T-helper 1 cell treated with Interleukin-12 subunit alpha and Interleukin-12 subunit beta and Interleukin-4 antibody, amounts not matched to agents 30 μg/mL and 1 μg/mL, for 36 hours (primary cell): Measurements from ENCODE around the gene UBL4B.
A peak's percentile ranks its signal among the peaks of the same experiment; 100 is the strongest.
"Not testable (repeated sequence)": the region's sequence is repeated elsewhere in the genome, so short reads cannot be mapped to it uniquely, and the experiment has no call there.

ENCODE experiments used
- H3K27ac Mint-ChIP-seq: one replicate; pipeline ENCODE4 v1.8.0; 2021; ENCODE audit warnings: mild to moderate bottlenecking, mixed read lengths
- H3K27me3 Mint-ChIP-seq: one replicate; pipeline ENCODE4 v1.8.0; 2021; ENCODE audit warnings: low read depth, mixed read lengths
- H3K36me3 Mint-ChIP-seq: one replicate; pipeline ENCODE4 v1.8.0; 2021; ENCODE audit warnings: low read depth, mixed read lengths
- H3K4me1 Mint-ChIP-seq: one replicate; pipeline ENCODE4 v1.8.0; 2021; ENCODE audit warnings: low read depth, mixed read lengths
- H3K4me3 Mint-ChIP-seq: one replicate; pipeline ENCODE4 v1.8.0; 2021; ENCODE audit warnings: mild to moderate bottlenecking, moderate library complexity, mixed read lengths
- H3K9me3 Mint-ChIP-seq: one replicate; pipeline ENCODE4 v1.8.0; 2021; ENCODE audit warnings: mixed read lengths

Gene UBL4B

GRCh38 chr1:110079995-110080394, 32.2 kb upstream of the UBL4B start:
- not testable (repeated sequence) for H3K4me3 Mint-ChIP-seq, H3K9me3 Mint-ChIP-seq, H3K36me3 Mint-ChIP-seq, H3K27ac Mint-ChIP-seq
- Mint-ChIP-seq H3K4me1 (peaks cover 14% of the 10 kb centered on the region), H3K27me3 (peaks cover 53% of the 10 kb centered on the region)

GRCh38 chr1:110081061-110081460, 31.2 kb upstream of the UBL4B start:
- peaks cover 14% of the 10 kb centered on the region for H3K4me1 Mint-ChIP-seq
- H3K9me3 Mint-ChIP-seq: no peaks in the 10 kb centered on the region
- H3K4me3 Mint-ChIP-seq: no peak overlapping the region
- peaks cover 55% of the 10 kb centered on the region for H3K27me3 Mint-ChIP-seq
- H3K27ac Mint-ChIP-seq: no peak overlapping the region
- H3K36me3 Mint-ChIP-seq: no peaks in the 10 kb centered on the region

GRCh38 chr1:110082477-110082876, 29.8 kb upstream of the UBL4B start:
- Mint-ChIP-seq H3K9me3 (no peaks in the 10 kb centered on the region), H3K4me1 (peaks cover 14% of the 10 kb centered on the region), H3K27me3 (peaks cover 58% of the 10 kb centered on the region), H3K27ac (no peak overlapping the region), H3K4me3 (peak overlapping the region; percentile 7), H3K36me3 (no peaks in the 10 kb centered on the region)

GRCh38 chr1:110083061-110083865, 29.0 kb upstream of the UBL4B start:
- peaks cover 16% of the 10 kb centered on the region for H3K4me1 Mint-ChIP-seq
- peaks cover 56% of the 10 kb centered on the region for H3K27me3 Mint-ChIP-seq
- H3K9me3 Mint-ChIP-seq: no peaks in the 10 kb centered on the region
- H3K4me3 Mint-ChIP-seq: peak overlapping the region; percentile 88
- no peaks in the 10 kb centered on the region for H3K36me3 Mint-ChIP-seq
- H3K27ac Mint-ChIP-seq: peak overlapping the region; percentile 5

GRCh38 chr1:110083866-110084226, 28.4 kb upstream of the UBL4B start:
- Mint-ChIP-seq H3K4me3 (peak overlapping the region; percentile 88), H3K4me1 (peaks cover 16% of the 10 kb centered on the region), H3K27me3 (peaks cover 50% of the 10 kb centered on the region), H3K9me3 (no peaks in the 10 kb centered on the region), H3K36me3 (no peaks in the 10 kb centered on the region), H3K27ac (no peak overlapping the region)

- Mint-ChIP-seq H3K4me1 (peaks cover 16% of the 10 kb centered on the region), H3K27ac (no peak overlapping the region), H3K36me3 (no peaks in the 10 kb centered on the region), H3K27me3 (peaks cover 47% of the 10 kb centered on the region), H3K9me3 (no peaks in the 10 kb centered on the region), H3K4me3 (peak overlapping the region; percentile 88)
Observed at GRCh38 chr1:110084227-110085078, 27.8 kb upstream of the UBL4B start.

- no peak overlapping the region for H3K4me3 Mint-ChIP-seq
- no peaks in the 10 kb centered on the region for H3K36me3 Mint-ChIP-seq
- no peak overlapping the region for H3K27ac Mint-ChIP-seq
- no peaks in the 10 kb centered on the region for H3K9me3 Mint-ChIP-seq
- peaks cover 16% of the 10 kb centered on the region for H3K4me1 Mint-ChIP-seq
- H3K27me3 Mint-ChIP-seq: peaks cover 52% of the 10 kb centered on the region
Observed at GRCh38 chr1:110085671-110086070, 26.6 kb upstream of the UBL4B start.

GRCh38 chr1:110086961-110087360, 25.3 kb upstream of the UBL4B start:
- Mint-ChIP-seq H3K4me1 (peaks cover 16% of the 10 kb centered on the region), H3K27me3 (peaks cover 55% of the 10 kb centered on the region), H3K9me3 (no peaks in the 10 kb centered on the region), H3K27ac (no peak overlapping the region), H3K4me3 (no peak overlapping the region), H3K36me3 (no peaks in the 10 kb centered on the region)

GRCh38 chr1:110087812-110088738, 24.2 kb upstream of the UBL4B start:
- Mint-ChIP-seq H3K27ac (no peak overlapping the region), H3K4me3 (no peak overlapping the region), H3K27me3 (peaks cover 58% of the 10 kb centered on the region), H3K9me3 (no peaks in the 10 kb centered on the region), H3K4me1 (peaks cover 13% of the 10 kb centered on the region), H3K36me3 (no peaks in the 10 kb centered on the region)

GRCh38 chr1:110088739-110089316, 23.4 kb upstream of the UBL4B start:
- H3K4me1 Mint-ChIP-seq: peaks cover 6% of the 10 kb centered on the region
- no peaks in the 10 kb centered on the region for H3K36me3 Mint-ChIP-seq
- peaks cover 52% of the 10 kb centered on the region for H3K27me3 Mint-ChIP-seq
- no peak overlapping the region for H3K4me3 Mint-ChIP-seq
- H3K9me3 Mint-ChIP-seq: no peaks in the 10 kb centered on the region
- H3K27ac Mint-ChIP-seq: no peak overlapping the region

GRCh38 chr1:110089561-110090275, 22.5 kb upstream of the UBL4B start:
- no peak overlapping the region for H3K27ac Mint-ChIP-seq
- no peaks in the 10 kb centered on the region for H3K9me3 Mint-ChIP-seq
- no peaks in the 10 kb centered on the region for H3K36me3 Mint-ChIP-seq
- H3K27me3 Mint-ChIP-seq: peaks cover 53% of the 10 kb centered on the region
- H3K4me1 Mint-ChIP-seq: peaks cover 3% of the 10 kb centered on the region
- H3K4me3 Mint-ChIP-seq: no peak overlapping the region

- H3K4me1 Mint-ChIP-seq: peaks cover 1% of the 10 kb centered on the region
- peaks cover 44% of the 10 kb centered on the region for H3K27me3 Mint-ChIP-seq
- no peak overlapping the region for H3K4me3 Mint-ChIP-seq
- H3K27ac Mint-ChIP-seq: no peak overlapping the region
- no peaks in the 10 kb centered on the region for H3K36me3 Mint-ChIP-seq
- no peaks in the 10 kb centered on the region for H3K9me3 Mint-ChIP-seq
Observed at GRCh38 chr1:110091381-110091780, 20.9 kb upstream of the UBL4B start.

GRCh38 chr1:110091791-110092190, 20.5 kb upstream of the UBL4B start:
- Mint-ChIP-seq H3K27me3 (peaks cover 40% of the 10 kb centered on the region), H3K9me3 (no peaks in the 10 kb centered on the region), H3K4me1 (peaks cover 1% of the 10 kb centered on the region), H3K4me3 (no peak overlapping the region), H3K27ac (no peak overlapping the region), H3K36me3 (no peaks in the 10 kb centered on the region)
